Measurements from ENCODE around the gene ITPA. TPM values are rescaled to one million over a fixed set of nuclear protein-coding genes. Genes with fewer than 3 reads are reported as not detected.

Gene ITPA
- total and polyA plus RNA-seq, 2 of the 8 experiments (the other 6 are each of a cell fraction or from before 2014, with no cell fraction given): 88.2 to 94.0 TPM

- no peaks in the 10 kb centered on the region for H3K9me3 ChIP-seq (ENCODE audit: insufficient read depth in 2 of 2, low read depth in 1 of 2, low read length in 1 of 2)
- H3K23me2 ChIP-seq (ENCODE audit: low read depth, low read length): peaks cover 12% of the 10 kb centered on the region
- FAIRE-seq: no peak
- H3K27ac ChIP-seq (ENCODE audit: low read depth, low read length): no peak overlapping the region
- no peak overlapping the region for H4K5ac ChIP-seq (ENCODE audit: insufficient read length, low read depth, low read length)
- no peak overlapping the region for H2BK15ac ChIP-seq (ENCODE audit: low read length)
- no peak overlapping the region for H2BK120ac ChIP-seq (replicated peaks; ENCODE audit: low read depth, low read length)
- H3K27me3 ChIP-seq (replicated peaks in 1 of 4; ENCODE audit: control insufficient read depth in 3 of 4, extremely low read depth in 1 of 4, insufficient read depth in 3 of 4, low read length in 3 of 4): no peaks in the 10 kb centered on the region; a peak in 1 of 7 replicates
- H3K18ac ChIP-seq (ENCODE audit: extremely low read depth, low read length): no peak overlapping the region
- peaks cover 3 to 17% (median 9%) of the 10 kb centered on the region in 4 experiments; a peak in 6 of 7 replicates for H3K4me1 ChIP-seq (replicated peaks in 1 of 4; ENCODE audit: control insufficient read depth in 3 of 4, insufficient read depth in 4 of 4, low read length in 3 of 4)
- peaks cover 0 to 6% of the 10 kb centered on the region in 2 experiments for H4K20me1 ChIP-seq (replicated peaks in 1 of 2; ENCODE audit: control insufficient read depth in 1 of 2, insufficient read depth in 2 of 2, low read length in 2 of 2)
- H3K23ac ChIP-seq (ENCODE audit: insufficient read length): no peak overlapping the region
- H4K91ac ChIP-seq (replicated peaks; ENCODE audit: insufficient read length, low read length): no peak overlapping the region
- H3K14ac ChIP-seq (ENCODE audit: insufficient read length): no peak overlapping the region
- no peak overlapping the region for H3K4me2 ChIP-seq (ENCODE audit: insufficient read depth in 1 of 2, low read depth in 2 of 2, low read length in 2 of 2)
- H3K56ac ChIP-seq (replicated peaks; ENCODE audit: insufficient read length, low read depth, low read length): no peak overlapping the region
- H3K4ac ChIP-seq (replicated peaks; ENCODE audit: insufficient read length, low read depth, low read length): no peak overlapping the region
- no peak overlapping the region for H2BK12ac ChIP-seq (ENCODE audit: low read depth, low read length)
- ChIA-PET POLR2A (ENCODE audit: partially characterized antibody) (interaction anchor here (1.8 to 2.7 kb wide), 5 partner anchors 9 to 76 kb away, joined by 5 to 19 read pairs (median 9); partner anchors contain the start of genes LZTS3 and SLC4A11), CTCF (ENCODE audit: partially characterized antibody) (interaction anchor here (0.6 to 1.2 kb wide), 2 partner anchors 9 to 293 kb away, joined by 3 read pairs; no protein-coding TSS in a partner anchor)
- 0 out of 2 replicates have a peak overlapping the region, but pooled peaks have one; percentile 53 for H2AK5ac ChIP-seq (ENCODE audit: low read depth, low read length)
- H2BK5ac ChIP-seq (ENCODE audit: low read depth, low read length): no peak overlapping the region
- peaks cover 7 to 11% of the 10 kb centered on the region in 2 experiments; a peak in 3 of 4 replicates for H3K79me2 ChIP-seq (ENCODE audit: control insufficient read depth in 1 of 2, insufficient read depth in 2 of 2, low read length in 2 of 2)
- H3K9ac ChIP-seq (replicated peaks in 1 of 4; ENCODE audit: extremely low read depth in 1 of 4, low read depth in 3 of 4, low read length in 3 of 4): no peak overlapping the region
- 87% methylated on average over 14 of the region's 14 CpGs; no CpG with 5 or more reads in 1 of the 2 experiments for WGBS, 2 experiments (ENCODE audit: extremely low coverage in 1 of 2, insufficient coverage in 1 of 2, insufficient read length in 1 of 2, insufficient replicate concordance in 2 of 2, low coverage in 1 of 2, low lambda C conversion rate in 2 of 2, missing lambda C conversion rate in 1 of 2)
- H3K79me1 ChIP-seq (ENCODE audit: low read depth, low read length): no peaks in the 10 kb centered on the region; the same call in 1 of the 2 replicates
- H2BK20ac ChIP-seq (ENCODE audit: low read length): no peak overlapping the region
- no peak overlapping the region for H2AFZ ChIP-seq (ENCODE audit: low read length)
- 0 out of 2 replicates have a peak overlapping the region, but pooled peaks have one; percentile 9 for H4K8ac ChIP-seq (ENCODE audit: extremely low read depth, insufficient read depth, low read length)
- H3K36me3 ChIP-seq (ENCODE audit: control insufficient read depth in 2 of 4, insufficient read depth in 4 of 4, low read length in 3 of 4): peaks cover 0 to 15% (median 2%) of the 10 kb centered on the region in 4 experiments; a peak in 5 of 8 replicates
- TF ChIP-seq TBP (IDR thresholded peaks at IDR 0.05; ENCODE audit: low read depth, low read length): no peak
- no peak for TF ChIP-seq TCF12 (IDR thresholded peaks at IDR 0.05; ENCODE audit: low read depth, low read length)
- no peak for TF ChIP-seq HDAC2 (IDR thresholded peaks at IDR 0.05; ENCODE audit: borderline replicate concordance in 1 of 2, low read depth in 2 of 2, low read length in 2 of 2)
- TF ChIP-seq CREB1 (IDR thresholded peaks at IDR 0.05): no peak
- no peak for TF ChIP-seq CBX8 (IDR thresholded peaks at IDR 0.05; ENCODE audit: borderline replicate concordance, low read depth, low read length)
- no peak overlapping the region for H3K4me3 ChIP-seq (ENCODE audit: extremely low read depth in 1 of 4, insufficient read depth in 2 of 4, low read depth in 3 of 4, low read length in 4 of 4)
- DNase-seq (ENCODE audit: low read depth in 1 of 2, low spot score in 2 of 2): no peak
Measured at GRCh38 chr20:3163099-3164042, 45.9 kb upstream of the ITPA start.
